Limb (tissue), 2 donors: Measurements from ENCODE around the gene IFI44L.

Experiments used
- DNase-seq, 2 donors: peaks; one replicate each; pipeline ENCODE4 v3.0.0-alpha.2; 2016; ENCODE audit errors: extremely low spot score in 2 of 2

The IFI44L gene

DNA sequence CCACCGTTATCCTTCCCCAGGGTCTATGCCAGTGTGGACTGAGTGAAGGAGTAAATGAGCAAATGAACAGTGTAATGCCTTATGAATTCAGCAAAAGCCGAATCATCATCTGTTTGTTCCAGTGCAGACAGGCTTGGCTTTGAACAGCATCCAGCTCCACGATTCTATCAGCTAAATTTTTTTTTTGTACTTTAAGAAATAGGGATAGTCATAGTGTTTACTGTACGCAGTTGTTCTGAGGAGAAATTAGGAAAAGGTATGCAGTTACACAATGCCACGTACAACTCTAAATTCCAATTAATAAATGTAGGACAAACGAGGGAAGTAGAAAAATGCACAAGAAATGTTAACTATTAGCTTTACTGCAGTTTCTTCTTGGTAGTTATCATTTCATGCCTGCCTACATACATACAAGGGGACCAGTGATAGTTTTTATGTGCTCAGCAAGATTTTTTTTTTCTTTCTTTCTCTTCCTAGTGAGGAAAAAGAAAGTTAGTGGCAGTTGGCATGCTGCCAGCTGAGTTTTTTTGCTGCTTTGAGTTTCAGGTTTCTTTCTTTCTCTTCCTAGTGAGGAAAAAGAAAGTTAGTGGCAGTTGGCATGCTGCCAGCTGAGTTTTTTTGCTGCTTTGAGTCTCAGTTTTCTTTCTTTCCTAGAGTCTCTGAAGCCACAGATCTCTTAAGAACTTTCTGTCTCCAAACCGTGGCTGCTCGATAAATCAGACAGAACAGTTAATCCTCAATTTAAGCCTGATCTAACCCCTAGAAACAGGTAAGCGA is at the start of gene IFI44L:
Gene IFI44L (plus strand): TSS at position 646 of the 777 bp plus-strand sequence. CDS start 7,468 bp downstream, outside the sequence.
- peak; percentile 42 to 55 for DNase-seq

GRCh38 chr1:78570539-78570938 is 49.7 kb upstream of the IFI44L start:
- DNase-seq, result no peak

- no peak for DNase-seq
Observed at GRCh38 chr1:78577257-78578100, 42.8 kb upstream of the IFI44L start.

DNA sequence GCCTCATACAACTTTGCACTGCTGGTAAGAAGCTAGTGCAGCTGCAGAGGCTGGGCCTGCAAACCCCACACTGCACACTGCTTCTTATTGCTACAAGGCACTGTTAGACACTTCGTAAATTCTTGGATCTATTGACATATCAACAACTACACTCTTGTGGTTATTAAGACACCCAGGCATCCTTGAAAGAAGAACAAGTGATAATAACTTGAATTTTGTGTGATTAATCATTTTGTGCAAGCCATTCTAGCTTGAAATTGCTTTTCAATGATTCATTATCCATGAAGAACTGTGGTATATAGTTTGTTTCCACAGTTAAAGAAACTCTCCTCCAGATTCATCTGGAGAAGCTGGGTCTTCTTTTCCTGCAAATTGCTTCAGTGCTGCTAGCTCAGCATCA is 33.7 kb upstream of the IFI44L start:
- no peak for DNase-seq

DNA sequence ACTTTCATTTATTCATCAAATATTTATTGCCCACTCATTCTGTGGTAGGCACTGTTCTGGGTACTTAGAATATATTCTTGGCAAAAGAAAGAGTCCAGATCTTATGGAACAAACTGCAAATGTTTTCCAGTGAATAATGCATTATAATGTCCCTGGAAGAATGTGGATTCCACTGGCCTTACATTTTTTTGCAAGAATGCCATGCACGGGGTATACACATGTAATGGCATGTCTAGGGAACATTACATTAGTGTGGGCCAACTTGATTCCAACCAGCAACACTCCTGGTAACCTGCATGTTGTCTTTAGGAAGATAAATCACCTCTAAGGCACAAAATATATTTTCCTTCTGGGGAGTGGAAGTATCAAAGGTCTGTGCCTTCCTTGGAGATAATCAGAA is 33.0 kb upstream of the IFI44L start:
- no peak for DNase-seq

DNA sequence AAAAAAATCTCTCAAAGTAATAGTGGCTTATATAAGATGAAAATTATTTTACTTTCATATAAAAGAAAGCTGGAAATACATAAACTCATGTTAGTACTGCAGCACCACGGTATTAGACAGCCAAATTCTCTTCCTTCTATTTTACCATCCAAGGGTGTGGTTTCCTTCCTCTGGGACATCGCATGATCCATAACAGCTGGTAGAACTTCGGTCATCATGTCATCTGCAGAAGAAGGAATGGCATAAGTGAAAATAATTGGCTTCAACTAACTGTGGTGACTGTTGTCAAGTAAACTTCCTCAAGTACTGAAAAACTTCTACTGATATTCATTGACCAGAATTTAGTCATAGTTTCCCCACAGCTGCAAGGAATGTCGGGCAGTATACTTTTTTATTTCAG is 28.3 kb upstream of the IFI44L start:
- no peak for DNase-seq

- no peak for DNase-seq
Observed at GRCh38 chr1:78599294-78599693, 21.0 kb upstream of the IFI44L start.

- no peak for DNase-seq
Observed at GRCh38 chr1:78601068-78601467, 19.2 kb upstream of the IFI44L start.

DNA sequence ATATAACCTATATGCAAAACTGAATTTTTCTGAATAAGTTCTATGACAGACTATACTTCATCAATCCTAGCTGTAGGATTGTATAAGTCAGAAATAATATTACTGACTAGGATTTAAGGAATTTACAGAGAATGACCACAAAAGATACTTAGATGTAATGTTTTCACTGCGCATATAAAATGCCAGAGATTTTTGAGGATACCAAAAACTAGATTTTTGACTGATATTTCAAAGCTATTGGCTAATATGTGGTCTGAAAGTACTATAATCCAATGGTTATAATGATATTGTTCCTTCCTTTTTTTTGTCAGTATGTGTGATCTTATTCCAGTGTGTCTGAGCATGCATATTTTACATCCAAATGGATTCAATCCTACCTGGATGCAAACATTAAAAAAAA is 17.0 kb upstream of the IFI44L start:
- DNase-seq, result no peak

DNA sequence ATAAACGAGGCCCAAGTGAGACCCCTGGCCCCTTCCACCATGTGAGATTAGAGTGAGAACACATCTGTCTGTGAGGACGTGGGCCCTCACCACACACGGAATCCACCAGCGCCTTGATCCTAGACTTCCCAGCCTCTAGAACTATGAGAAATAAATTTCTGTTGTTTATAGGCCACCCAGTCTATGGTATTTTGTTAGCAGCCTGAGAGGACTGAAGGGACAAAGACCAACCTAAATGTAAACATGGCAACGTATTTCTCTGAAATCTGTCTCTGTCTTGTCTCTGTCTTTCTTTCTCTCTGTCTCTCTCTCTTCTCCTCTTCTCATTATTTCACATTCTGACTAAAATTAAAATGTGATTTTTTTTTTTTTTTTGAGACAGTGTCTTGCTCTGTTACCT is 15.6 kb upstream of the IFI44L start:
- no peak for DNase-seq

GRCh38 chr1:78606274-78606673 is 14.0 kb upstream of the IFI44L start:
- no peak for DNase-seq

DNA sequence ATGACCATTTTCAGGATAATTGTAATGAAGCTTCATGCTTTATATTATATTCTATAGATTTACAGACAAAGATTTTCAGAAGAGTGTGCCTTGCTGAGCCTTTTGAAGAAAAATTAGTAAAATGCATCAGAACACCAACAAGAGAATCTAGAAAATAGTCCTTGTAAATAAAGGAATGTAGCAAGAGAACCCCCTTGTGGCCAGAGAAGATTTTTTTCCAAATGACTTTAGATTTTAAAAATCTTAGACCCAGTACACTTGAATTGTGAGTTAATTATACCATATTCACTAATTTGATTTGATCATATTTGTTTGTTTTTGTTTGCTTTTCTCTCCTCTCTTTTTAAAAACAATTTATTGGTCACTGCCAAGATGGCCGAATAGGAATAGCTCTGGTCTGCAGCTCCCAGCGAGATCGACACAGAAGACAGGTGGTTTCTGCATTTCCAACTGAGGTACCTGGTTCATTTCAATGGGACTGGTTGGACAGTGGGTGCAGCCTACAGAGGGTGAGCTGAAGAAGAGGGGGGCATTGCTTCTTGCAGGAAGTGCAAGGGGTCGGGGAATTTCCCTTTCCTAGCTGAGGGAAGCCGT is 12.8 kb upstream of the IFI44L start:
- DNase-seq, result peak in 1 of 2 donors; percentile 51

DNA sequence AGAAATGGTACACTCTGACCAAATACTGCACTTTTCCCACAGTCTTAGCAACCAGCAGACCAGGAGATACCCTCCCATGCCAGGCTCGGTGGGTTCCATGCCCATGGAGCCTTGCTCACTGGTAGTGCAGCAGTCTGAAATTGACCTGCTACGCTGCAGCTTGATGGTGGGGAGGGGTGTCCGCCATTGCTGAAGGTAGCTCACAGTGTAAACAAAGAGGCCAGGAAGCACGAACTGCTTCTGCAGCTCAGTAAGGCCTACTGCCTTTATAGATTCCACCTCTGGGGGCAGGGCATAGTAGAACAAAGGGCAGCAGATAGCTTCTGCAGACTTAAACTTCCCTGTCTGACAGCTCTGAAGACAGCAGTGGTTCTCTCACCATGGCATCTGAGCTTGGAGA is 12.3 kb upstream of the IFI44L start:
- DNase-seq, result no peak

DNA sequence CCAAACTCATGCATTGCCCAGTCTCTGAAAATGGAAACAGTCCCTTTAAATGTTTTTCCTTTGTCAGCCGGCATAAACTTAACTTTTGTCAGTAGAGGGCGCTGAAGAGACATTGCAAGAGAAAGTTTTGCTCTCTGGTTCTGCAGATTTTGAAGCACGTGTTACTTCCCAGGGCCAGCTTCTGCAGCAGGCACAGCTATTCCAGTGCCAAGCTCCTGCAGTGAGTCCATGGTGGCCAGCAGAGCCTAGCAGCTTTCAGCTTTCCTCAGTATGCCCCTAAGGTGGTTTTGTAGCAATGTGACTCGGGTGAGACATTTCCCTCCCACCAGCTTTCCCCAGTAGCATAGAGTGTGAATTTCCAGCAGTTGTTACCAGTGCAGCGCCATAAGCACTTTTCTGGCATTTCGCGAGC is 2.6 kb upstream of the IFI44L start:
- peak; percentile 60 to 88 for DNase-seq

DNA sequence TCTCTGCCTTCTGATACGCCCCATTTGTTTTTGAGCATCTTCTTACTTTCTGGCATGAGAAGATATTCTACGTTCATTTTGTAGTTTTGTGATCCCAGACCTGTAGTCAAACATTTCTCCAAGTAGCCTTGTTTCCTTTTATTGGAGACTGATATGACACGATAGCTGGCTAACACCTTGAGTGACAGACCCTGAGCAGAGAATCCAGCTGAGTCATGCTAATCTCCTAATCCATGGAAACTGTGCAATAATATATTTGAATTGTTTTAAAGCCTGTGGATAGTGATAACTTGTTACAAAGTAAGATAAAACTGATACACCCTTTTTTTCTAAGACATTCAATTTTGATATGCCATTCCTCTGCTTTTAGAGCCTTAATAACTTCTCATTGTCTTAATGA is 1.2 kb upstream of the IFI44L start:
- DNase-seq, result no peak

DNA sequence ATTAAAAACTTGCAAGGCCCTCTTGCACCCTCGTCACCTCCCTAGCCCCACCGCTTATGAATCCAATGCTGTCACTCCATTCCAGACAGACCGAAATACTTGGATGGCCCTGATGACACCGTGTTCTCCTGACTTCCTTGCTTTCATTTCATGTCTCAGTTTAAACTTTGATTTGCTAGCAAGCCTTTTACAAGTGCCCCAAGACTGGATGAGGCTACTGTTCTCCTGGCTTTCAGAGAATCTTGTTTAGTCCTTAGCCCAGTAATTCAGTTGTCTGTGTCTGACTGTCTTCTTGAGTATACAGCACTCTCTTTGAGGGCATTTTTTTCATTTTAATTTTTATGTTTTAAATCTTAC is 824 bp upstream of the IFI44L start:
- DNase-seq, result no peak

DNA sequence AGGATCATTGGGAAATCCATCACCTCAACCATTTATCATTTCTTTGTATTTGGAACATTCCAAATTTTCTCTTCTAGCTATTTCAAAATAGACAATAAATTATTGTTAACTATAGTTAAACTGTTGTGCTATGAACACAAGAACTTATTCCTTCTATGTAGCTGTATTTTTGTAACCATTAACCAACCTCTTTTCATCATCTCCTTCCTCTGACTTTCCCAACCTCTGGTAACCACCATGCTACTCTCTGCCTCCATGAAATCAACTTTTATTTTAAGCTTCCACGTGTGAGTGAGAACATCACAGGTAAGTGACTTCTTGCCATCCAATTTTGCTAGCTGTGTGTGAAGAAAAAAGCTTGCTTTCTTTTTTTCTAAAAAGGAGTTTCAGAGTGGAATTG is 418 bp downstream of the IFI44L start:
- no peak for DNase-seq

DNA sequence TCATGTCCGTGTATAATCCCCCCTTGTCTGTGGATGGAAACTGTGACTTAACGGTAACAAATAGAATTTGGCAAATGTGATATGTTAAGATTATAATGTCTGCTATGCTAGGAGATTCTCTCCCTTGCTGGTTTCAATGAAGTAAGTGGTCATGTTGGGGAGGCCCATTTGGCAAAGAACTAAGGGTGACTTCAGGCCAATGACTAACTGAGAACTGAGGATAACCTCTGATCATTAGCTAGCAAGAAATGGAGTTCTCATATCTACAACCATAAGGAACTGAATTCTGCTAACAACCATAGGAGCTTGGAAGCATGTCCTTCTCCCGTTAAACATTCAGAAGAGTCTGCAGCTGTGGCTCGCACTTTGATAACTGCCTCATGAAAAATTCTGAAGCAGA is 2.3 kb downstream of the IFI44L start:
- DNase-seq, result no peak

GRCh38 chr1:78624035-78624434 is 3.8 kb downstream of the IFI44L start:
- DNase-seq, result no peak

GRCh38 chr1:78627321-78627720 is 7.1 kb downstream of the IFI44L start:
- DNase-seq, result no peak

GRCh38 chr1:78630600-78630999 is 10.4 kb downstream of the IFI44L start:
- no peak for DNase-seq

GRCh38 chr1:78633209-78633608 is 13.0 kb downstream of the IFI44L start:
- no peak for DNase-seq
